ENCODE results near the gene CNOT1.

CNOT1 gene

DNA sequence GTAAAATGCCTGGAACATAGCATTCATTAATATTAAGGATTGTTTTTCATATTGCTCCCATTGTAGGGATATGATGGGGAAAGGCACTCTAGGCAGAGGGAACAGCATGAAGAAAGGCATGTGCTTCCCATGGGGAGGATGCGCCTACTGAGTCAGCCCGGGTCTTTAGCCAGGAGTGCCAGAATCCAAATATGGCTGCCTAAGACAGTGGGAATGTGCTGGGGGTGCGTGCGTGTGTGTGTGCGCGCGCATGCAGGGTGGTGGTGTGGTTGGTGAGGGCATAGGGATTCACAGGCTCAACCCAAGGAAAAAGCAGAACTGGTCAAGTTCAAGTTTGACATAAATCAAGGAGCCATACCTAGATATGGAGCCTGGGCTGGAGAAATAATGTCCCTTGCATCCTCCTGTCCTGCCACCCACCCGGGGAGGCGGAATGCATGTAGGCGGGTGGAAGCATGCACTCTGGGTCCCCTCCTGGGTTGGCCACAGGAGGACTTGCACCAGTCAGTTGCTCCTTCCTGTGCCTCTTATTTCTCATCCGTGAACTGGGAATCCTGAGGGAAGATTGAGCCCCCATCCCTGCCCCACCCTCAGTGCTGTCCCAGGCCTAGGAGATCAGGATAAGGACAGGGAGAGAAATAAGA lies 148.3 kb downstream of the CNOT1 start:
- ATAC-seq: no peak

DNA sequence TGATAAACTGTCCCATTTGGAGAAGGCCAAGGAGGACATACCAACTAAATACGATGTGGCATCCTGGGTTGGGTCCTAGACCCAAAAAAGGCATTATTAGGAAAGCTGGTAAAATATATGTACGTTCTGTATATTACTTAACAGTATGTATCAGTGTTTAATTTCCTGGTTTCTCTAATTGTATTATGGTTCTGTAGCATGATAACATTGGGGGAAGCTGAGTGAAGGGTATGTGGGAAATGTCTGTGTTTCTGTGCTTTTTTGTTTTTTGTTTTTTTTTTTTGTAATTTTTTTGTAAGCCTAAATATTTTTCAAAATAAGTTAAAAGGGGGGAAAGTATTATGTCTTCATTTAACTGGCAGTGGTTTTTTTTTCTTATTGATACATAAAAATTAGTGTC lies 151.2 kb downstream of the CNOT1 start:
- ATAC-seq: no peak

DNA sequence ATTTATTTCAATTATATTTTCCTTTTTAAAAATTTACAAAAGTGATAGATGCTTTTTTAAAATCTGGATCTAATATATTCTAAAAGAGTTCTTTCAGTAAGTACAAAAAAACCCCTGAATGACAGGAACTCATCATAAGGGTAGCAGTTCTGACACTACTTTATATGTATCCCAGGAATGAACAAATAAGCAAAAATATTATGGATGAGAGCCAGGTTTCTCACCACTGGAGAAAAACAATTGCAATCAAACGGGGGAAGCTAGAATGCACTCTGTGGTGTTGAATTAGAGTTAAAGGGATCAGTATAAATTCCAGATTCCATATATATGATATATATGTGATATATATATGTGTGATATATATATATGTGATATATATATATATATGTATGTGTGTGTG lies 152.8 kb downstream of the CNOT1 start:
- ATAC-seq: no peak

DNA sequence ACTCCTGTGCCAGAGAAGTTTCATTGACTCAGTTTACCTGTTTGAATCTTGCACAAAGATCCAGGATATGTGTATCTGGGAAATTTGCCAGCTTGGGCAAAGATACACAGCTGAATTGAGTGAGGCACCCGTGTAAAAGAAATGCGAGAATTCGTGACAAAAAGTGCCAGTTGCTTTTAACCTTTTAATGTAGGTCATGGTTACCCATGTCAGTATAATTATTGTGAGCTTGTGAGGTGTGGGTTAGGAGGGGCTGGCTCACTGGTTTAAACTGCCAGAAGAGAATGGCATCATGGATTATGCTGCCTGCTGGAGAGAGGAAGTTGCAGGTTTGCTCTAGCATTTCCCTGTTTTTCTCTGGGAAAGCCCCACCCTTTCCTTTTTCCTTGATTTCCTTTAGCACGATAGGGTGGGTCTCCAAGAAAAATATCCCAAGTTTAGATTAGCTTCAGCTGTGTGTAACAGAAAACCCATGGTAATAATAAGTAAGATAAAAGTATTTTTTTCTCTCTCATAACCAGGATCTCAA lies 154.5 kb downstream of the CNOT1 start:
- ATAC-seq: no peak

DNA sequence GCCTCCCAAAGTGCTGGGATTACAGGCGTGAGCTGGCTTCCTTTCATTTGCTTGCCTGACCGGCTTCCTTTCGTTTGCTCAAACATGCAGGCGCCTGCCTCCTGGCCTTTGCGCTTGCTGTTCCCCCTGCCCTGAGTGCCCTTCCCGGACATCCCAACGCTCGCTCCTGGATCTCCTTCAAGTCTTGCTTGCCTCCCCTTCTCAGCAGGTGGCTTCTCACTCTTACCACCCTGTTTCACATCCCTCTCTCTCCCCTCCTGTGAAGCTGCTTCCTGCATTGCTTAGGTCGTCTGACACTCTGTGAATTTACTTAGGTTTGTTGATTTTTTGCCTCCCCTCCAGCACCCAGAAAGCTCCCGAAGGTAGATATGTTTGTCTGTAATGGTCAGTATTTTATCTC lies 155.3 kb downstream of the CNOT1 start:
- no peak for ATAC-seq

DNA sequence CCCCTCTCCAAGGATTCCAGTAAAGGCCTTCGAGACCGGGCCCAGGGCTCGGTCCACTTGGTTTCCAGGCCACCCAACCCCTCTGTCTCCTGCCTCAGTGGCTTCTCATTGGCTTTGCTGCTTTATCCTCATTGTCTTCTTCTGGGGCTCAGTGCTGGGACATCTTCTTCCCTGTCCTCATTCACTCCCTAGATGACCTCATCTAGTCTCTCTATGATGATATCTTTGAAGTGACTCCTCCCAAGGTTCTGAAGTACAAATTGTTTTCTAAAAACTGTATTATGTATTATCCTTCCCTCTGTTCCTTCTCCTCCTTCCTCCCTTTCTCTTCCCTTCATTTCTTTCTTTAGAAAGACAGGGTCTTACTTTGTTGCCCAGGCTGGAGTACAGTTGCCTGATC lies 156.8 kb downstream of the CNOT1 start:
- ATAC-seq: no peak

DNA sequence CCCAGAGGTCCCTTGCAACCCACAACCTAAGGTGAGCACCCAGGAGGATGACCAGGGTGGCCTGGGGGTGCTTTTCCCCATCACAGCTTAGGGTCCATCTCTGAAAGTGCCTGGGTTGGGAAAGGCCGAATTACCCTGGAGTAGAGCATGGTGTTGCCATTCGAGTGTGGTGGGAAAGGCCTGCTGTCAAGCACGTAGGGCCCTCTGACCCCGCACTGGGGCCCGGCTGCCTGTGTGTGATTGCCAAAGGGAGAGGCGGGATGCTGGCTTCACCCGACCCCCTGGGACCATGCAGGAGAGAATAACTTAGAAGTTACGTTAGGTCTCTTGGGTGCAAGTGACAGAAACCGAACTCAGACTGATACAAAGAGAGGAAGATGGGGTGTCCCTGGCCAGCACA lies 157.4 kb downstream of the CNOT1 start:
- no peak for ATAC-seq

DNA sequence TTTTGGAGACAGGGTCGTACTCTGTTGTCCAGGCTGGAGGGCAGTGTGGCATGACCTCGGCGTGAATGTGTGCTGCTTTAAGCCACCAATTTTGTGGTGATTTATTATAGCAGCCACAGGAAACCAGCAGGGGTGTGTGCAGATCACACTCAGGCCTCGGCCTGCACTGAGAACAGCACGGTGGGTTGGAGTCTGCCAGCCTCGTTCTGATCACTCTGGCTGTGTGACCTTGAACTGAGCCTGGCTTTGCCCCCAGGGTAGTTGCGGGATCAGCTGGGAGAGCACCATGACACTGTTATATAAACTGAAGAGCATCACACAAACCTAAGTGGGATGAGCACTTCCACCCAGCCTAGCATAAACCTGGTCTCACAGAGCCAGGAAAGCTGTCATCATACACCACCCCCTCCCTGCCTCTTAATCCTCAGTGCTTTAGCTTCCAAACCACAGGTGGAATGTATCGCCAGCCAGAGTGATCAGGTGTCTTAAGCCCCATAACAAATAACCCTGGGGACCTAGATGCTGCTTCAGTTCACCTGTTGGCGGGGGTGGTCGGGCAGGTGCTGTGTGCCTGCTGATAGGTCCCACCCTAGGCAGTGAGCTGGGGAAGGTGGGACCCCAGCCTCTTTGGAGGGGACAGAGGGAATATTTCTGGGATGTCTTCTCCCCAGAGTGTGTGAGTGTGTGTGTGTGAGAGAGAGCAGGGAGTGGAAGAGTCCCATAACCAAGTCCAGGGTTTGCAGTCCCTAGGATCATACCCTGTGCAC lies 158.2 kb downstream of the CNOT1 start:
- ATAC-seq: no peak

Data from activated CD4-positive, CD25-positive, alpha-beta regulatory T cell treated with anti-CD3 and anti-CD28 coated beads, Interleukin-2, amount 50 U/mL, for 24 hours (primary cell).